ENCODE data around the gene EGLN1.
"Not testable (repeated sequence)": the region's sequence is repeated elsewhere in the genome, so short reads cannot be mapped to it uniquely, and the experiment has no call there.

EGLN1 gene

GRCh38 chr1:231376875-231377549, 45.1 kb downstream of the EGLN1 start:
- no peak for DNase-seq (ENCODE audit: low read depth, low spot score)
- no peak overlapping the region for H3K4me3 ChIP-seq (ENCODE audit: low read length)

DNA sequence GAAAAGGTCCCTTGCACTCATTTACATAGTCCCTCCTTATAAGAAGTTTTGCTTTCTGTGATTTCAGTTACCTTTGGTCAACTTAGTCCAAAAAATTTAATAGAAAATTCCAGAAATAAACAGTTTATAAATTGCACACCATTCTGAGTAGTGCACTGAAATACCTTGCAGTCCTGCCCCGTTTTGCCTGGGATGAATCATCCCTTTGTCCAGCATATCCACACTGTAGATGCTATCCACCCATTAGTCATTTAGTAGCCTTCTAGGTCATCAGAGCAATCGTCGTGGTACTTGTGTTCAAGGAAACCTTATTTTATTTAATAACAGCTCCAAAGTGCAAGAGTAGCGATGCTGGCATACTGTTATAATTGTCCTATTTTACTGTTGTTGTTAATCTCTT, 46.0 kb downstream of the EGLN1 start:
- no peak for DNase-seq (ENCODE audit: low read depth, low spot score)

GRCh38 chr1:231374394-231374793, 47.7 kb downstream of the EGLN1 start:
- H3K4me3 ChIP-seq (ENCODE audit: low read length): no peak overlapping the region
- DNase-seq (ENCODE audit: low read depth, low spot score): no peak

More for the DNA sequence above, 46.0 kb downstream of the EGLN1 start:
- H3K4me3 ChIP-seq (ENCODE audit: low read length): no peak overlapping the region

DNA sequence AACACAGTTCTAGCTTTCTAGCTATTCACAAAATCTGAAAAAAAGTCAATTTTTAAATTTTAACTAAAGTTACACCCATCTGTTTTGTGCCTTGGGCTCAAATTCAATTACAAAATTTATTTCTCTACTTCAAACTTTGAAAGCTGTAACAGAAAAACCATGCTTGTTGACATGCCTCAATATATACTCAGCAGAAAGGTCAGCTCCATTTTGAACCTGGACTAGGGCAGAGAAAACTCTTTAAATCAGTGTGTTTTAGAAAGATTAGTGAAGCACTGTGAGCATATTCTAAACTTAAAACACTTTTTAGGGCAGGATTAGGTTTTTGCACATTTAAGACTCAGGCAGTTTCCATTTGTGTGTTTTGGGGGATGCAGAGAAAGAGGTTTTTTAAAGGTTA, 49.6 kb downstream of the EGLN1 start:
- no peak for DNase-seq (ENCODE audit: low read depth, low spot score)
- no peak overlapping the region for H3K4me3 ChIP-seq (ENCODE audit: low read length)

GRCh38 chr1:231369282-231369681, 52.8 kb downstream of the EGLN1 start:
- no peak for DNase-seq (ENCODE audit: low read depth, low spot score)
- H3K4me3 ChIP-seq (ENCODE audit: low read length): no peak overlapping the region

- DNase-seq (ENCODE audit: low read depth, low spot score): peak; percentile 22
- H3K4me3 ChIP-seq (ENCODE audit: low read length): no peak overlapping the region
Measured at GRCh38 chr1:231364192-231364591, 57.9 kb downstream of the EGLN1 start.

GRCh38 chr1:231363624-231364023, 58.5 kb downstream of the EGLN1 start:
- DNase-seq (ENCODE audit: low read depth, low spot score): no peak
- H3K4me3 ChIP-seq (ENCODE audit: low read length): no peak overlapping the region

- H3K4me3 ChIP-seq (ENCODE audit: low read length): no peak overlapping the region
- no peak for DNase-seq (ENCODE audit: low read depth, low spot score)
Measured at GRCh38 chr1:231362325-231362724, 59.8 kb downstream of the EGLN1 start.

- DNase-seq (ENCODE audit: low read depth, low spot score): no peak
- no peak overlapping the region for H3K4me3 ChIP-seq (ENCODE audit: low read length)
Measured at GRCh38 chr1:231359113-231359512, 63.0 kb downstream of the EGLN1 start.

DNA sequence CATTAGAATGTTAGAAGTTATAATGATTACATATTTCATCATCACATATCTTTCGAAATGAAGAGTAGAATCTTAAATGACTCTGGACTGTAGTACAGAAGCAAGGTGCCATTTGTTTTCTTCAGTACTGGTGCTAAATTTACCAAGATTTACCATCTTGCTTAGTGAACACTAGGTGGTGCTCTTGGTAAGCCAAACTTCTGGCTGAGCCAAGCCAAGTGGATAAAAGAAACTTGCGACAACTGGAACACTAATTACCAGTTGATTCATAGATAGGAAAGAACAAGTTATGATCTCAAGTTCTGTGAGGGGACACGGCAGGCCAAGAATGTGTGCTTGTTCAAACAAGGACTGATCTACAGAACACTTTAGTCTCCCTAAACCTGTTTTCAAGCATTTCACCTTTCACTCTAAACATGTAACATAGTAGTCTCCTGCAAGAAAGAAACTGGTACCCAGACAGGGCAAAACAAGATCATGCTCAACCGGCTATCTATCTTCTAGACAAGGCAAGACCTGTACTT, 64.2 kb downstream of the EGLN1 start:
- DNase-seq (ENCODE audit: low read depth, low spot score): peak; percentile 56
- no peak overlapping the region for H3K4me3 ChIP-seq (ENCODE audit: low read length)

GRCh38 chr1:231357187-231357772, 64.8 kb downstream of the EGLN1 start:
- no peak for DNase-seq (ENCODE audit: low read depth, low spot score)
- H3K4me3 ChIP-seq (ENCODE audit: low read length): no peak overlapping the region

DNA sequence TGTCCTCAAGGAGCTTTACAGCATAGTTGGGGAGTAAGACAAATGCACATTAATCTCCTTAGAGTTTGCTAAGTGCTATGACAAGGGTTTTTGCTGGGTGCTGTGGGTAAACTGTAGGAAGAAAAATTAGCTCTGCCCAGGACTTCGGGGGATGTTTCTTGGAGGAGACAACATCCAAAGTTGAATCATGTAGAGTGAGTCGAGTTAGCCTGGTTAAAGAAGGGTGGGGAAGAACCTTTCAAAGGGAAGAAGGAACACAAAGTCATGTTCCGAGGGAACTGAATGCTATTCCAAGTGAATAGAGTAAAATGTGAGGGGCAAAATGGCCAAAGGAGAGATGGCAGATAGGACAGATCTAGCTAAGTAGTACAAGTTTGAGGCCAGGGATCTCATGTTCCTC, 66.9 kb downstream of the EGLN1 start:
- DNase-seq (ENCODE audit: low read depth, low spot score): no peak
- H3K4me3 ChIP-seq (ENCODE audit: low read length): no peak overlapping the region

DNA sequence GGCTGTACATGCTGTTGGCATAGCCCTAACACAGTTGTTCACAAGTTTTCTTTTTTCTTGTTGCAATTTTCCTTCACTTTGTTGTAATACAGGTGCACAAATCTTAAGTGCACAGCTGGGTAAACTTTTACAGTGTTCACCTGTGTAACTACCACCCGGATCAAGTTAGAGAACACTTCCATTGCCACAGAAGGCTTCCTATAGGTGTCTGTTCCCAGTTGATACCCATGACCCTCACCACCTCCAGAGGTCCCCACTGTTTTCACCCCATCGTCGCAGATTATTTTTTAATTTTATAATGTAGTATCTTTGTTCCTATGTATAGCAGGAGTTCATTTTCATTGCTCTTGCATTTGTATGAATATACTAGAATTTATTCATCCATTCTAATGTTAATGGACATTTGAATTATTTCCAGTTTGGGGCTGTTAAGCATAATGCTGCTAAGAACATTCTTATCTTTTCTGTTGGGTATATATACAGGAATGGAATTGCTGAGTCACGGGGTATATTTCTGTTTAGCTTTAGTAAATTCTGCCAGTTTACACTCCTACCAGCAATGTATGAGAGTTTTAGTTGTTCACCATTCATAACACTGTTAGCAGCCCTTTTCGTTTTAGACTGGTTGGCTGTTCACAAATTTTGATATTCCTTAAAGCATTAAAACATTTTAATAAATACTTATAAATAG, 67.6 kb downstream of the EGLN1 start:
- no peak for DNase-seq (ENCODE audit: low read depth, low spot score)
- H3K4me3 ChIP-seq (ENCODE audit: low read length): no peak overlapping the region

GRCh38 chr1:231353086-231353485, 69.0 kb downstream of the EGLN1 start:
- no peak for DNase-seq (ENCODE audit: low read depth, low spot score)
- H3K4me3 ChIP-seq (ENCODE audit: low read length): no peak overlapping the region

DNA sequence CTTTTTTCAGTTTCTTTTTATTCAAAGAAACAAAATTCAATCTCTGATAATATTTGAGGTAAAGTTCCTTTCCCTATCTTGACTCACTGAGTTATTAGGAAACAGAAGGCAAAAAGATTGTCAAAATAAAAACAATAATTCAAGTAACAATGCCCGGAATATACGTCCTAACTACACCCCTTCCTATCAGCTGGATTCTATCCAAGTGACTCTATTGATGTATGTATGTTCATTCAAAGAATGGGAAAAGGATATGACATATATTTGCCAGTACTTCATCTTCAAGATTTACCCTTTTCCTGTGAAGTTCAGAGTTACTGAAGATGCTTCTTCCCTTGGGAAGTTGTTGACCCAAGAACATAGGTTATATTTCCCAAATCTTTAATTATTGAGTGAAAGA, 70.3 kb downstream of the EGLN1 start:
- DNase-seq (ENCODE audit: low read depth, low spot score): no peak

DNA sequence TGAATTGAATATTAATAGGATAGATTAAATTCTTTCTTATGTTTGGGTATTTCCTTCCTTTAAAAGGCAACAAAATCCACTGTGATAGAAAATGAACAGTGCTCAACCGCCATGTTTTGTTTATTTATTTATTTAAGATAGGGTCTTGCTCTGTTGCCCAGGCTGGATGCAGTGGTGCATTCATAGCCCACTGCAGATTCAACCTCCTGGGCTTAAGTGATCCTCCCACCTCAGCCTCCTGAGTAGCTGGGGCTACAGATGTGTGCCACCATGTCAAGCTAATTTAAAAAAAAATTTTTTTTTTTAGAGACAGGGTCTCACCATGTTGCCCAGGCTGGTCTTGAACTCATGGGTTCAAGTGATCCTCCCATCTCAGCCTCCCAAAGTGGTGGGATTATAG, 73.2 kb downstream of the EGLN1 start:
- not testable (repeated sequence) for DNase-seq (ENCODE audit: low read depth, low spot score); H3K4me3 ChIP-seq (ENCODE audit: low read length)

More for the DNA sequence above, 70.3 kb downstream of the EGLN1 start:
- no peak overlapping the region for H3K4me3 ChIP-seq (ENCODE audit: low read length)

DNA sequence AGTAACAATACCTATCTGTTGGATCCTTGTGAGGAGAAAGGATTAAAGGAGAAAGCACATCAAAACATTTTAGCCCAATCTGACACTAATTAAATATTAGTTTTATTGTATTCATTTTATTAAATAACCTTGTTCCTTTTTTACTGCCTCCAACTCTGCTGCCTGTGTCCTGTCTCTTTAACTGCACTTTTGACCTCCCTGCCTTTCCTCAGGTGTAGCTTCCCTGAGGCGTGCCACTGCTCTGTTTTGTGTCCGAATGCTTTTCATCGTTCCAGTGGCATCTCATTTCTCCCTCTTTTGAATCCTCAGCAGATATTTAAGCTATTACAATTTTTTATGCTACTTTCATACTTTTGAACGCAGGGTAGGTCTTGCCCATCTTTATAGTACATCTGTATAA, 73.6 kb downstream of the EGLN1 start:
- no peak for DNase-seq (ENCODE audit: low read depth, low spot score)

DNA sequence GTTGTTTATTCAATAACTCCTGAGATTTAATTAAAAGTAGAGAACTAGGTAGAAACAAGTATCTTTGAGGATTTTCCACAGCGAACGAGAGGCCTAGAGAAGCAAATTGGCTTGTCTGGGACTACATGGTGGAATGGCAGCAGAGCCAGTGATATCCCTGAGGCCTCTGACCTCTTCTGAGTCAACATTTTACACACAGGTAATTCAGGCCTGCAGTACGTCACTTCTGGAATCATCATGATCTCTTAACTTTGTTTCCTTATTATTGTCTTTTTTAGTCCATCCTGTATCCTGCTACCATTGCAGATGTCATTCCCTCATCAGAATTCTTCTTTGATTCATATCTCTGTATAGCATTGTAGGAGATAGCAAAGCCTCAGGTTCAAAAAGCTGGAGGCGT, 74.1 kb downstream of the EGLN1 start:
- no peak for DNase-seq (ENCODE audit: low read depth, low spot score)

More for the DNA sequence above, 73.6 kb downstream of the EGLN1 start:
- H3K4me3 ChIP-seq (ENCODE audit: low read length): no peak overlapping the region

GRCh38 chr1:231340328-231341013, 81.6 kb downstream of the EGLN1 start:
- DNase-seq (ENCODE audit: low read depth, low spot score): no peak
- no peak overlapping the region for H3K4me3 ChIP-seq (ENCODE audit: low read length)

More for the DNA sequence above, 74.1 kb downstream of the EGLN1 start:
- H3K4me3 ChIP-seq (ENCODE audit: low read length): no peak overlapping the region
